Measurements from ENCODE around the gene SCAF4. TPM values are rescaled to one million over a fixed set of nuclear protein-coding genes. Genes with fewer than 3 reads are reported as not detected.

SCAF4 gene
- 27.2 and 52.8 TPM in 2 replicates for total RNA-seq (2014; rRNA removed; shearing (Covaris generic); ENCODE audit: low replicate concordance)

GRCh38 chr21:31731857-31732596 is at the start of gene SCAF4:
Gene SCAF4, minus strand, starts transcription at chr21:31732118. Its CDS starts 426 bp downstream, at chr21:31731692.
- H3K27me3 ChIP-seq (ENCODE audit: low read length): no peaks in the 10 kb centered on the region
- peak within 1 kb of the TSS; percentile 75 for H2AFZ ChIP-seq (ENCODE audit: low read length)
- H3K79me2 ChIP-seq (ENCODE audit: low read length): peaks cover 48% of the 10 kb centered on the region
- peak within 1 kb of the TSS; percentile 89 for H3K4me3 ChIP-seq (ENCODE audit: low read length)
- no peaks in the 10 kb centered on the region for H3K9me2 ChIP-seq (replicated peaks; ENCODE audit: insufficient read depth, low read length)
- H3K9me3 ChIP-seq (ENCODE audit: low read length): no peaks in the 10 kb centered on the region
- peak within 1 kb of the TSS; percentile 99 for H3K4me2 ChIP-seq (ENCODE audit: low read depth, low read length, poor library complexity, severe bottlenecking)
- H3K9ac ChIP-seq (ENCODE audit: low read length): peak within 1 kb of the TSS; percentile 99
- H3K36me3 ChIP-seq (ENCODE audit: insufficient read depth, low read length): peaks cover 17% of the 10 kb centered on the region; the same call in 1 of the 2 replicates
- H3K27ac ChIP-seq (ENCODE audit: low read length): peak within 1 kb of the TSS; percentile 91
- DNase-seq: peak; percentile 96
- peaks cover 48% of the 10 kb centered on the region for H3K4me1 ChIP-seq (ENCODE audit: low read length)
- peaks cover 32% of the 10 kb centered on the region for H4K20me1 ChIP-seq (ENCODE audit: insufficient read depth, low read depth, low read length)

- Histone ChIP-seq H3K27ac (ENCODE audit: low read length) (no peak overlapping the region), H3K4me1 (ENCODE audit: low read length) (peaks cover 18% of the 10 kb centered on the region), H3K79me2 (ENCODE audit: low read length) (no peaks in the 10 kb centered on the region), H3K4me2 (ENCODE audit: low read depth, low read length, poor library complexity, severe bottlenecking) (no peak overlapping the region), H3K9me2 (replicated peaks; ENCODE audit: insufficient read depth, low read length) (no peaks in the 10 kb centered on the region), H3K27me3 (ENCODE audit: low read length) (no peaks in the 10 kb centered on the region), H3K9me3 (ENCODE audit: low read length) (no peaks in the 10 kb centered on the region), H4K20me1 (ENCODE audit: insufficient read depth, low read depth, low read length) (no peaks in the 10 kb centered on the region), H3K9ac (ENCODE audit: low read length) (no peak overlapping the region), H2AFZ (ENCODE audit: low read length) (no peak overlapping the region), H3K4me3 (ENCODE audit: low read length) (no peak overlapping the region), H3K36me3 (ENCODE audit: insufficient read depth, low read length) (no peaks in the 10 kb centered on the region)
- peak; percentile 63 for DNase-seq
These were observed 49.0 kb upstream of the SCAF4 start for GRCh38 chr21:31780944-31781343.

GRCh38 chr21:31778546-31778945 is 46.6 kb upstream of the SCAF4 start:
- Histone ChIP-seq H4K20me1 (ENCODE audit: insufficient read depth, low read depth, low read length) (no peaks in the 10 kb centered on the region), H3K27ac (ENCODE audit: low read length) (no peak overlapping the region), H3K9me3 (ENCODE audit: low read length) (no peaks in the 10 kb centered on the region), H3K36me3 (ENCODE audit: insufficient read depth, low read length) (no peaks in the 10 kb centered on the region), H3K4me2 (ENCODE audit: low read depth, low read length, poor library complexity, severe bottlenecking) (no peak overlapping the region), H3K9me2 (replicated peaks; ENCODE audit: insufficient read depth, low read length) (no peaks in the 10 kb centered on the region), H3K27me3 (ENCODE audit: low read length) (no peaks in the 10 kb centered on the region), H3K4me3 (ENCODE audit: low read length) (no peak overlapping the region), H2AFZ (ENCODE audit: low read length) (no peak overlapping the region), H3K4me1 (ENCODE audit: low read length) (peaks cover 42% of the 10 kb centered on the region), H3K9ac (ENCODE audit: low read length) (no peak overlapping the region), H3K79me2 (ENCODE audit: low read length) (no peaks in the 10 kb centered on the region)
- no peak for DNase-seq

GRCh38 chr21:31777857-31778256 is 45.9 kb upstream of the SCAF4 start:
- Histone ChIP-seq H3K9me3 (ENCODE audit: low read length) (no peaks in the 10 kb centered on the region), H2AFZ (ENCODE audit: low read length) (no peak overlapping the region), H3K9ac (ENCODE audit: low read length) (no peak overlapping the region), H3K79me2 (ENCODE audit: low read length) (no peaks in the 10 kb centered on the region), H3K27me3 (ENCODE audit: low read length) (no peaks in the 10 kb centered on the region), H4K20me1 (ENCODE audit: insufficient read depth, low read depth, low read length) (no peaks in the 10 kb centered on the region), H3K4me3 (ENCODE audit: low read length) (no peak overlapping the region), H3K4me1 (ENCODE audit: low read length) (peaks cover 49% of the 10 kb centered on the region), H3K36me3 (ENCODE audit: insufficient read depth, low read length) (no peaks in the 10 kb centered on the region), H3K4me2 (ENCODE audit: low read depth, low read length, poor library complexity, severe bottlenecking) (no peak overlapping the region), H3K27ac (ENCODE audit: low read length) (no peak overlapping the region), H3K9me2 (replicated peaks; ENCODE audit: insufficient read depth, low read length) (no peaks in the 10 kb centered on the region)
- DNase-seq: no peak

GRCh38 chr21:31774031-31774430 is 42.1 kb upstream of the SCAF4 start:
- Histone ChIP-seq H3K27ac (ENCODE audit: low read length) (peak overlapping the region; percentile 99), H2AFZ (ENCODE audit: low read length) (no peak overlapping the region)

GRCh38 chr21:31772674-31773555 is 41.0 kb upstream of the SCAF4 start:
- Histone ChIP-seq H3K27me3 (ENCODE audit: low read length) (no peaks in the 10 kb centered on the region), H3K4me3 (ENCODE audit: low read length) (peak overlapping the region; percentile 56), H3K9ac (ENCODE audit: low read length) (peak overlapping the region; percentile 66), H4K20me1 (ENCODE audit: insufficient read depth, low read depth, low read length) (no peaks in the 10 kb centered on the region), H3K27ac (ENCODE audit: low read length) (peak overlapping the region; percentile 99), H3K9me3 (ENCODE audit: low read length) (no peaks in the 10 kb centered on the region), H3K79me2 (ENCODE audit: low read length) (no peaks in the 10 kb centered on the region), H3K36me3 (ENCODE audit: insufficient read depth, low read length) (no peaks in the 10 kb centered on the region), H3K4me2 (ENCODE audit: low read depth, low read length, poor library complexity, severe bottlenecking) (peak overlapping the region; percentile 76), H2AFZ (ENCODE audit: low read length) (no peak overlapping the region), H3K9me2 (replicated peaks; ENCODE audit: insufficient read depth, low read length) (no peaks in the 10 kb centered on the region), H3K4me1 (ENCODE audit: low read length) (peaks cover 54% of the 10 kb centered on the region)
- DNase-seq: peak; percentile 93

More at GRCh38 chr21:31774031-31774430, 42.1 kb upstream of the SCAF4 start:
- Histone ChIP-seq H3K36me3 (ENCODE audit: insufficient read depth, low read length) (no peaks in the 10 kb centered on the region), H3K4me2 (ENCODE audit: low read depth, low read length, poor library complexity, severe bottlenecking) (peak overlapping the region; percentile 24), H3K27me3 (ENCODE audit: low read length) (no peaks in the 10 kb centered on the region), H3K79me2 (ENCODE audit: low read length) (no peaks in the 10 kb centered on the region), H3K4me1 (ENCODE audit: low read length) (peaks cover 54% of the 10 kb centered on the region), H3K9ac (ENCODE audit: low read length) (peak overlapping the region; percentile 66; the same call in 1 of the 2 replicates), H3K4me3 (ENCODE audit: low read length) (no peak overlapping the region), H4K20me1 (ENCODE audit: insufficient read depth, low read depth, low read length) (no peaks in the 10 kb centered on the region), H3K9me3 (ENCODE audit: low read length) (no peaks in the 10 kb centered on the region), H3K9me2 (replicated peaks; ENCODE audit: insufficient read depth, low read length) (no peaks in the 10 kb centered on the region)
- peak; percentile 32 for DNase-seq

GRCh38 chr21:31771685-31772084 is 39.8 kb upstream of the SCAF4 start:
- H2AFZ ChIP-seq (ENCODE audit: low read length): no peak overlapping the region
- H3K36me3 ChIP-seq (ENCODE audit: insufficient read depth, low read length): no peaks in the 10 kb centered on the region
- H4K20me1 ChIP-seq (ENCODE audit: insufficient read depth, low read depth, low read length): no peaks in the 10 kb centered on the region
- H3K79me2 ChIP-seq (ENCODE audit: low read length): no peaks in the 10 kb centered on the region
- no peaks in the 10 kb centered on the region for H3K9me2 ChIP-seq (replicated peaks; ENCODE audit: insufficient read depth, low read length)
- H3K9me3 ChIP-seq (ENCODE audit: low read length): no peaks in the 10 kb centered on the region
- no peak overlapping the region for H3K4me2 ChIP-seq (ENCODE audit: low read depth, low read length, poor library complexity, severe bottlenecking)
- H3K27ac ChIP-seq (ENCODE audit: low read length): peak overlapping the region; percentile 99
- H3K27me3 ChIP-seq (ENCODE audit: low read length): no peaks in the 10 kb centered on the region
- no peak for DNase-seq
- H3K4me3 ChIP-seq (ENCODE audit: low read length): no peak overlapping the region
- H3K9ac ChIP-seq (ENCODE audit: low read length): no peak overlapping the region
- H3K4me1 ChIP-seq (ENCODE audit: low read length): peaks cover 52% of the 10 kb centered on the region

- Histone ChIP-seq H3K79me2 (ENCODE audit: low read length) (no peaks in the 10 kb centered on the region), H3K27me3 (ENCODE audit: low read length) (no peaks in the 10 kb centered on the region), H3K9me3 (ENCODE audit: low read length) (no peaks in the 10 kb centered on the region; the same call in 1 of the 2 replicates), H3K9ac (ENCODE audit: low read length) (no peak overlapping the region), H3K4me2 (ENCODE audit: low read depth, low read length, poor library complexity, severe bottlenecking) (no peak overlapping the region), H3K9me2 (replicated peaks; ENCODE audit: insufficient read depth, low read length) (no peaks in the 10 kb centered on the region), H3K4me3 (ENCODE audit: low read length) (no peak overlapping the region), H3K36me3 (ENCODE audit: insufficient read depth, low read length) (no peaks in the 10 kb centered on the region), H3K4me1 (ENCODE audit: low read length) (peaks cover 26% of the 10 kb centered on the region), H4K20me1 (ENCODE audit: insufficient read depth, low read depth, low read length) (no peaks in the 10 kb centered on the region), H2AFZ (ENCODE audit: low read length) (no peak overlapping the region), H3K27ac (ENCODE audit: low read length) (0 out of 2 replicates have a peak overlapping the region, but pooled peaks have one; percentile 13)
- DNase-seq: no peak
These were observed 36.8 kb upstream of the SCAF4 start for GRCh38 chr21:31768710-31769109.

All from Karpas-422 (cell line).